Measurements from ENCODE around the gene RCOR3. TPM values are rescaled to one million over a fixed set of nuclear protein-coding genes. Genes with fewer than 3 reads are reported as not detected.
A peak's percentile ranks its signal among the peaks of the same experiment; 100 is the strongest.

Gene RCOR3
- total and polyA plus RNA-seq, 2 experiments from 2014 or later: 35.2 to 36.6 TPM

- DNase-seq (ENCODE audit: low read depth in 1 of 2, low spot score in 1 of 2): no peak
- Histone ChIP-seq H3K9me3 (ENCODE audit: low read depth) (no peaks in the 10 kb centered on the region), H3K4me3 (no peak overlapping the region), H3K4me1 (ENCODE audit: low read depth) (no peaks in the 10 kb centered on the region), H3K36me3 (no peaks in the 10 kb centered on the region), H3K27me3 (no peaks in the 10 kb centered on the region), H3K27ac (no peak overlapping the region)
- TF ChIP-seq CTCF (IDR thresholded peaks at IDR 0.05; ENCODE audit: low read depth, low read length): no peak
These were observed 96.7 kb downstream of the RCOR3 start for GRCh38 chr1:211355873-211356272.

GRCh38 chr1:211356723-211357407, 97.7 kb downstream of the RCOR3 start:
- H3K27ac ChIP-seq: no peak overlapping the region
- no peaks in the 10 kb centered on the region for H3K4me1 ChIP-seq (ENCODE audit: low read depth)
- no peak overlapping the region for H3K4me3 ChIP-seq
- TF ChIP-seq CTCF (IDR thresholded peaks at IDR 0.05; ENCODE audit: low read depth, low read length): no peak
- DNase-seq (ENCODE audit: low read depth in 1 of 2, low spot score in 1 of 2): peak in 1 of 2 donors; percentile 70
- no peaks in the 10 kb centered on the region for H3K36me3 ChIP-seq
- no peaks in the 10 kb centered on the region for H3K9me3 ChIP-seq (ENCODE audit: low read depth)
- H3K27me3 ChIP-seq: no peaks in the 10 kb centered on the region

GRCh38 chr1:211358685-211359084, 99.5 kb downstream of the RCOR3 start:
- no peak for DNase-seq (ENCODE audit: low read depth in 1 of 2, low spot score in 1 of 2)
- H3K27ac ChIP-seq: no peak overlapping the region
- no peaks in the 10 kb centered on the region for H3K9me3 ChIP-seq (ENCODE audit: low read depth)
- TF ChIP-seq CTCF (IDR thresholded peaks at IDR 0.05; ENCODE audit: low read depth, low read length): no peak
- no peak overlapping the region for H3K4me3 ChIP-seq
- H3K27me3 ChIP-seq: no peaks in the 10 kb centered on the region
- no peaks in the 10 kb centered on the region for H3K4me1 ChIP-seq (ENCODE audit: low read depth)
- no peaks in the 10 kb centered on the region for H3K36me3 ChIP-seq

GRCh38 chr1:211359876-211360275, 100.7 kb downstream of the RCOR3 start:
- no peaks in the 10 kb centered on the region for H3K9me3 ChIP-seq (ENCODE audit: low read depth)
- no peak for TF ChIP-seq CTCF (IDR thresholded peaks at IDR 0.05; ENCODE audit: low read depth, low read length)
- H3K27ac ChIP-seq: no peak overlapping the region
- no peaks in the 10 kb centered on the region for H3K27me3 ChIP-seq
- no peak overlapping the region for H3K4me3 ChIP-seq
- no peak for DNase-seq (ENCODE audit: low read depth in 1 of 2, low spot score in 1 of 2)
- no peaks in the 10 kb centered on the region for H3K4me1 ChIP-seq (ENCODE audit: low read depth)
- H3K36me3 ChIP-seq: no peaks in the 10 kb centered on the region

- no peak for TF ChIP-seq CTCF (IDR thresholded peaks at IDR 0.05; ENCODE audit: low read depth, low read length)
These were observed 102.0 kb downstream of the RCOR3 start for GRCh38 chr1:211361202-211361601.

More at GRCh38 chr1:211361202-211361601, 102.0 kb downstream of the RCOR3 start:
- DNase-seq (ENCODE audit: low read depth in 1 of 2, low spot score in 1 of 2): no peak
- Histone ChIP-seq H3K36me3 (no peaks in the 10 kb centered on the region), H3K9me3 (ENCODE audit: low read depth) (no peaks in the 10 kb centered on the region), H3K27me3 (no peaks in the 10 kb centered on the region), H3K4me1 (ENCODE audit: low read depth) (no peaks in the 10 kb centered on the region), H3K4me3 (no peak overlapping the region), H3K27ac (no peak overlapping the region)

Other genes starting within 250 kb of the RCOR3 start
- 0.18 and 0.54 TPM in 2 replicates for gene KCNH1, start 125.2 kb upstream of the RCOR3 start, total RNA-seq
- 0.04 TPM in 1 of 2 replicates, not detected in the other for gene KCNH1, start 125.2 kb upstream of the RCOR3 start, polyA plus RNA-seq
- 2.8 and 8.7 TPM in 2 replicates for gene TRAF5, start 67.5 kb downstream of the RCOR3 start, total RNA-seq
- 3.9 and 8.0 TPM in 2 replicates for gene TRAF5, start 67.5 kb downstream of the RCOR3 start, polyA plus RNA-seq
- gene RD3, start 232.8 kb downstream of the RCOR3 start, total RNA-seq: 0.46 TPM in 1 of 2 replicates, not detected in the other
- 0.49 and 0.99 TPM in 2 replicates for gene RD3, start 232.8 kb downstream of the RCOR3 start, polyA plus RNA-seq